Activated CD8-positive, alpha-beta memory T cell treated with anti-CD3 and anti-CD28 coated beads, Interleukin-2, amount 50 U/mL, for 48 hours (primary cell): ENCODE data around the gene CACNB2.

Experiments used
- DNase-seq: peaks from one replicate; pipeline ENCODE4 v3.0.0-alpha.2; 2020

The CACNB2 gene

DNA sequence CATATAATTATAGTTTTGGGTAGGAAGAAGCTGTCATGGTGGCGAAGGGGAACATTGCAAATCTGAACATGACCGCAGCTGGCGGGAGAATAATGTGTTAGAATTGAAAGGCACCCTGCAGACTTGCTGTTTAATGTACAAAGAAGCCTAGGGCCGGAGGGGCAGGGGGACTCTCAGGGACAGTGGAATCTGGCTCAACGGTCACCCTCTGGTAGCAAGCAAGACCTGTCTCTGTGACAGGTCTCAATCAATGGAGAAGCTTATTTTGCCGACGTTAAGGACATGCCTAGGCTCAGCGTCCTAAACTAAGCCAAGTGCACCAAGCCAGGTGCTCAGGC is 333.9 kb downstream of the CACNB2 start:
- DNase-seq = no peak

- DNase-seq = no peak
These were observed 335.9 kb downstream of the CACNB2 start for GRCh38 chr10:18476076-18476647.

DNA sequence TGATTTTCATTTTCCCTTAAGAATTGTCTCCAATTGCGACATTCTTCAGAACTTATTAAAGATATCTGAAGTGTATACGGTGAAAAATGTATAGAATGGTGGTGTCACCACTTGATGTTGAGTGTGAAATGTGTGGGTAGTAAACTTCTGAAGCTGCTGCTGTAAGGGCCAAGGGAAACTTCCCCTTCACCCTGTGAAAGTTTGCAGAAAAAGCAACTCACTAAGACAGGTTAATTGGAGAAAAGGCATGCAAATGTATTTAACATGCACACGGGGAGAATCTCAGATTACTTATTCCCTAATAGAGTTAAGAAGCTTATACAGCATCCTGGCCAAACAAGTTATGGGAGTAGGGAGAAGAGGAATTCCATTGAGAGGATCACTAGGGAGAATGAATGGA is 338.1 kb downstream of the CACNB2 start:
- no peak for DNase-seq

- DNase-seq = no peak
These were observed 339.3 kb downstream of the CACNB2 start for GRCh38 chr10:18479502-18479901.

DNA sequence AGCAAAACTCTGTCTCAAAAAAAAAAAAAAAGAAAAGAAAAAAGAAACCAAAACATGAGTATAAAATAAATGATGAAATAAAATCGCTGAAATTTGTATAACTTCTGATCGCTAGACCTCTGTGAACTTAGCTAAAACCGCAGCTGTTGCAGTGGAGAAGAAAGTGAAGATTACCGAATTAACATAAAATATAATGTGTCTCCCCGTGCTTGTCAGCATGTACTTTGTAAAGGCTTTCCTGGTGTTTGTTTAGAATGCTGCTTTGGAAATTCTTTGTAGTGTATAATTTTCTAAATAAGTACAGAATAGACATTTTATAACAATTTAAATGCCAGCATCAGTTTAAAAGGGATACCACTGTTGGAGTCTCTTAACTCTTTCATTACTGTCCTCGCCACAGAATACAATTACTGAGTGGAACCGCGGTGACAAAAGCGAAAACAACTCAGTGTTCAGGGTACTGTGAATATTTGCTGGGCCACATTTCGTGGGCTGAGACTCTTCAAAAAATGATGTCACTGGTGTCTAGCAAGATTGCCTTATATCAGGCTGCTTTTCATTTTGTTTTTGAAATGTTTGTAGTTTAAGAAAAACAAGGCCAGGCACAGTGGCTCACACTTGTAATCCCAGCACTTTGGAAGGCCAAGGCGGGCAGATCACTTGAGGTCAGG is 343.4 kb downstream of the CACNB2 start:
- no peak for DNase-seq

DNA sequence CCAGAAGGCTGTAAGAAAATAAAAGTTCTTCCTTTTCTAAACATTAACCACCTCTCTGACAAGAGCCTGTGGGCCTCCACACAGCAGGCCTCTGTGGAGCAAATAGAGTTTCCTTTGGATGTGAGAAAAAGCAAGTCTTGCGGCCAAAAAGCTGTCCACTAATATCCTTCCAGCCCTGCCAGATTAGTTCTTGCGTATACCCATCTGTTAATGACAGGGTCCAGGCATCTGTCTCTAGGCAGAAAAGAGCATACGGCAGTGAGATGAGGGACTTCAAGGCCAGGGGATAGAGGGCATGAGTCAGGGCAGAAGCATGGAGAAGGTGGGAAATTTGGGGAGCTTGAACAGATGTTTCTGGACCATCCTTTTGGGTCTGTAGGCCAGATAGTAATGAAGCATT is 346.2 kb downstream of the CACNB2 start:
- no peak for DNase-seq

DNA sequence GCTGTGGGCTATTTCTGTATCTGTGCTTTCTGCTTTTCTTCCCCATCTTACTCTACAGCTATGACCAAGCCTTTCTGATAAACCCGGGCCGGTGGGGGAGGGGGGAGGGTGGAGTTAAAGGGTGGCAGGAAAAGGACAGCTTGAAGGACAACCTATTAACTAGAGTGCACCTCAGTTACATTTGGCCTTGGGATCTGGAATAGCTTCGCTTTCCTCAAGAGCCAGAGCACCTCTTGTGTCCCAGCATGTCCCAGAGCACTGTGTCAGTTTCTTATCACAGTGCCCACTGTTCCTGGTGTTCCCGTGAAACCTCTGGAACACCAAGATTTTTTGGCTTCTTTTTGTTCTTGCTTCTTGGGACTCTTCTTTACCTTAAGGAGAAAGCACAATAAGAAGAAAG is 350.5 kb downstream of the CACNB2 start:
- DNase-seq = no peak

GRCh38 chr10:18497806-18498369 is 357.7 kb downstream of the CACNB2 start:
- DNase-seq = no peak

DNA sequence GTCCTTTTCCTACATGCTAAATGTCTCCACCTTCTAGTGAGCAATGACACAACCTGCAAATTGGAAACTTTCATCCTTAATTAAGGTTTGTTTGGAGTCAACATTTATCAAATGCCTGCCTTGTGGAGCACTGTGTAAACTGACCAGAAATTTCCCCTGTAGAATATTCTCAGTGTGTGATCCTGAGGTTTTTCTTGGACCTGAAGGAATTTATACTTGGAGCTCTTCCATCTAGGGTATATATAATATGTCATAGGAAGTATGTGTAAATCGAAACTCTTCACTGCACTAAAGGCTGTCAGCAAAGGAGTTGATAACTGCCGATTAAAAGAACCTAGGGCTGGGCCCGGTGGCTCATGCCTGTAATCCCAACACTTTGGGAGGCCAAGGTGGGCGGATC is 358.8 kb downstream of the CACNB2 start:
- no peak for DNase-seq

DNA sequence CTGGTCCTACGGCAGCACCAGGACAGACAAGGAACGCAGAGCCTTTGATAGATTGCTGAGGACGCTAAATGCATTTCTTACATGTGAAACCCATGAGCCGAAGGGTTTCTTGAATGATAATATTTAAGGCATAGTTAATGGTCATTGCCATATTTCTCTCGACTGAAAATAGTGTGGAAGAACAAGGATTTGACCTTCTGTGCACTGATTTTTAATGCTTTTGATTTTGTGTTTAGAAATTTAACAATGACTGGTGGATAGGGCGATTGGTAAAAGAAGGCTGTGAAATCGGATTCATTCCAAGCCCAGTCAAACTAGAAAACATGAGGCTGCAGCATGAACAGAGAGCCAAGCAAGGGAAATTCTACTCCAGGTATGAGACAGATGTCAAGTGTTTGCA is 360.4 kb downstream of the CACNB2 start:
- DNase-seq = no peak

DNA sequence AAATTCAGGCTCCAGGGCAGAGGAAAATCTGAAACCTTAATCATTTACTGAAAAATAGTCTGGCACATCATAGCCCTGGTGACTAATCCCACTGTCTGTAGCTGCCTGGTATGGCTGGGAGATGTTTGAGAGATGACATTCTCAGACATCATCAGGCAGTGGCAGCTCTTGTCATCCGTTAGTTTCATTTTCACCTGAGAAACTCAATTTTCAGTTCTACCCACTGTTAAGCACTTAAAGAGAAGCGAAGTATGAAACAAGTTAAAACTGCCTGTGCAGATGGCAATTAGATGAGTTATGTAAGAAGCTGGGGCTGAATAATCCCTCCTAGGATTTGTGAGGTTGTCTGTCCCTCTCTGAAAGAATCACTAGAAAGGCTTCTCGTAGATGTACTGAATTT is 361.0 kb downstream of the CACNB2 start:
- DNase-seq = no peak

- no peak for DNase-seq
These were observed 361.4 kb downstream of the CACNB2 start for GRCh38 chr10:18501629-18502028.

DNA sequence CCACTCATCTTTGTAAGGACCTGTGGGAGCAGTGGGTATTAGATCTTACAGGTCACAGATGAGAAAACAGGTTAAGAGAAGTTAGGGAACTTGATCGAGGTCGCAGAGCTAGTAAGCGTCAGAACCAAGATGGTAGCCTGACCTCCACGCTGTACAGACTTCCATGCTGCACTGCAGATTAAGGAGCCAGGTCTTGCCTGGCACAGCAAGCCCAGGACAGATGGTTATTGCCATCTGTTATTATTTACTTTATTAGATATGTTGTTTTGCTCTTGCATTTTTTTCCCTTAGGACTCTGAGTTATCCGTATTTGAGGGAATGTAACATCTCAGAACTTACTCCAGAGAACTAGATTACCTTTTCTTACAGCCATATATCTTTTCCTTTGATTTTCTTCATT is 363.9 kb downstream of the CACNB2 start:
- DNase-seq = no peak

DNA sequence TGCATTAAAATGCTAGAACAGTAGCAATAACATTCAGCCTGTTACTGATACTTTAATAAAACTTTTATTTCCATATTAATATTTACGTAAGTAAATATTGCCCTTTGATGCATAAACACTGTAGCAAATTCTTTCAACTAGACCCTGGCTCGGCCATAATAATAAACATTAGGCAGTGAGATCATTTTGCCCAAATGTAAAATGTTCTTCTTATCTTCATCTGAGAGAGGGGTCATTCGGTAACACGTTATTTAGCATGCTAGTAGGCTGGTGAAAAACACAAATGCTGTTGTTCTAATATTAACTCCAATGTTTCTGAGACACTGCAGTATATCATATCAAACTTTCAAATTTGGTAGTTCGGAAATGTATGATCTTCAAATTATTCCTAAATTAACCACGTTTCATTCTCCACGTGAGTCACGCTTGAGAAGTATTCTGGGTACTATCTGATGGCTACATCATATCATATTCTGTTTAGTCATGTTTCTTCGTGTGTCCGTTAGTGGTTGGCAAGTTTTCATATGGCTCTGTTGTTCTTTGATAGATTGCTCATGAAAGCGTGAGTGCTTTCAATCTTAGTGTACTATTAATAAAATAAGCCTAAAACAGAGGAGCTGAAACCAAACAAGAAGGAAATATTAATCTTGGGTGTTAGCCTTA is 365.4 kb downstream of the CACNB2 start:
- no peak for DNase-seq

DNA sequence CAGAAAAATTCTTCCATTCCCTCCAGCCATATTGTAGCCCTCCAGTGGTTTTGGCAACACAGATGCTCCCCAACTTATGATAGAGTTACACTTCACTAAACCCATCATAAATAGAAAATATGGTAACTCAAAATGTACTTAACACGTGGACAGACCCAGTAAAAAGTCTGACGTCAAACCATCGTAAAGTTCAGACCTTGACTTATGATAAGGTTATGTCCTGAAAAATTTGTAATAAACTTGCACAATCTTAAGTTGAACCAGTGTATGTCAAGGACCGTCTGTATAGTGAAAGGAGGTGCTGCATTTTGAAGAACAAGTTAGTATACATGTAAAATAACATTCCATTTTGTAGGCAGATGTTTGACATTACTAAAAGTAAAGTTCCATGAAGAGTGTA is 368.4 kb downstream of the CACNB2 start:
- no peak for DNase-seq

GRCh38 chr10:18514537-18514936 is 374.3 kb downstream of the CACNB2 start:
- DNase-seq = no peak

DNA sequence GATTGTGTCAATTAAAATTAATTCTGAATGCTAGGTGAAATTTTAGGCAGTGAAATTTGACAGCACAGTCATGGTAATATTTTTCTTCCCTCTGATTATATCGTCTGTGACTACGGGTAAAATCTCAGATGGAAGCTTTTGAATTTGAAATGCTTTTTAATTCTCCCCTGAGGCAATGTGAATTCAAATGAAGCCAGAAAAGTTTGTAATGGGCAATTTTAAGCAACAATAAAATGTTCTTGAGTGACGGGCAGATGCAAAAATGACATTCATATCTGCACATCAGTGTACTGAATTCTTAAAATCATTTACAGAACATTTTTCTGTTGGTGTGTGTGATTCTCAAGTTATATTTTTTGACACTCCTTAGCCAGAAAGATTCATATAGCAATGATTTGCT is 376.6 kb downstream of the CACNB2 start:
- no peak for DNase-seq

DNA sequence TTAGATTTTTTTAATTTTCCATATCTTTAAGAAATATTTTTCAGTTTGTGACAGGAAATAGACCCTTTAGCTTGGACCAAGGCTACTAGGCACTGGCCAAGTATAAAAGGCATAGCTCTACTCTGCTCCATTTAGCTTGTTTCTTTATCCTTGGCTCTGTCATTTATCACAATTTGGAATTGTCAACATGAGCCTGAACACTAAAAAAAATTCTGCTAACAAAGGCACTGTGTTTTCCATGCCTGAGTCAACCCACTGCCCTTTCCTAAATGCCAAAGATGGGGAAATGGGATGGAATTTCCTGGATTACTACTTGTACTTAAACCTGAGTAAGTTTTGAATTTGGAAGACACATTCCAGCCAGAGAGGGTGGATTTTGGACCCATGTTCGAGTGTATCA is 382.8 kb downstream of the CACNB2 start:
- DNase-seq = no peak

DNA sequence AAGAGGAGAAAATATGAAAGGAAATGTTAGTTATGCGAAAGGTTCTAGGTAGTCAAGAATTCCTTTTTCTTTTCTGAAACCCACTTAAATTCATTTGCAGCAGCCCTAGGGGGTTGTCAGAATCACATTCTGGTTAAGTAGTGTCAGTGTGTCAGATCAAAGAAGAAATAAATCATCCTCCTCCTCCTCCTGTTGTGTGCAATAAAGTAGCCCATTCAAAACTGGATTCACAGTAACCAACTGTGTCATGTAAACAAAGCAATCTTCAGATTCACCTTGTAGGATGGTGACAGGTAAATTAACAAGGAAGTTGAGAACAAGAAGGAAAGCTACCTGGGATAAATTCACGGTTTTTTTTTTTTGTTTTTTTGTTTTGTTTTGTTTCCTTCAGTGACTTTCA is 383.6 kb downstream of the CACNB2 start:
- no peak for DNase-seq

- no peak for DNase-seq
These were observed 387.5 kb downstream of the CACNB2 start for GRCh38 chr10:18527687-18528086.

DNA sequence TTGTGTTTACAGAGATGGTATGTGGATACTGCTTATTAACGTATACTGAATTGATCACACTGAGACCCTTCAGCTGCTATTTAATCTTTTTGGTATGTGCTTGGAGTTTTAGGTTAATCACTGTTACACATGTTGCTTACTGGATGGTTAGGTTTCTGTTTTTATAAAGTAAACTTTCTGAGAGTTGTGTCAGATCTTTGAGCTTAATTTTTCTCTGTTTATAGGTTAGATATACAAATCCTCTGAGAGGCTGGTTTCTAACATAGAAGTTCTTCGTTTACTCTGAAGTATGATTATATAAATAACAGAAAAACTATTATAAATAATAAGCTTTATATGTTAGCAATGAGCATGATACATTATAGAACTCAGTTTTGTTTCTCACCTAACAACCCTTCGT is 388.1 kb downstream of the CACNB2 start:
- no peak for DNase-seq

DNA sequence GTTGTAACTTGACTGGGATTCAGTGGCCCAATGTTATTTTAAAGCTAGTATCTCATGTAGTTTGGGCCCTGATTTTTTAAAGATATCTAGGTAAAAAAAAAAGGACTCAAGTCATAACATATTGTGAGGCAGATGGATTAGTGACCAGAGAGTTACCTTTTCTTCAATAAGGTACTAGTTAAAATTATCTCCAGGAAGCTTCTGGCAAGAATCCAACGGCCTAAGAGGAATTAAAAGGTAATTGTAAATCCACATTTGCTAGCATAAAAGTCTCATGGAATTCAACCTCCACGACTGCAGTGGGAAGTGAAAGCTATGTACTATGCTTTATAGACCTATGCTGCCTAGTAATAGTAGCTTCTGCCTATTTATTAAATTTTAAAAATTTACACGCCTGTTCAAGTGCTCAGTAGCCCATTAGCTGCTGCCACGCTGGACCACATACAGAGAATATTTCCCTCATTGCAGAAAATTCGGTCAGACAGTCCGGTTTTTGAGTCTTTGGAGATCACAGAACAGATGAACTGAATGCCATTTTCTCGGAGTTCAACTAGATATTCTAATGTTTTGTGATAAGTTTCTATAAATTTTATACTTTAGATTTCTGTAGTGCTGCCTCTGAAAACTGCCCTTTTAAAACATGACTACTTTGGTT is 392.8 kb downstream of the CACNB2 start:
- DNase-seq = no peak

DNA sequence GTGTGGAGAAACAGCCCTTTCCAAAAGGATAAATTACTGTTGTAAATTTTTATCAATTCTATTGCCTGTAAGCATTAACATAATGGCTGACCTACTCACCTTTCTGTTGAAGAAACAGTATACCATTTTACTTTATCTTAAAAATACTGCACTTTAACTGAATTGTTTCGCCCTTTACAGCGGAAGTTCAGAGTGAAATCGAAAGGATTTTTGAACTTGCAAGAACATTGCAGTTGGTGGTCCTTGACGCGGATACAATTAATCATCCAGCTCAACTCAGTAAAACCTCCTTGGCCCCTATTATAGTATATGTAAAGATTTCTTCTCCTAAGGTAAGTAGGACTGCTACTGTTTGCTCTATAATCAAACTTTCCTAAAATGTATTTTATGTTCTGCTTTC is 393.7 kb downstream of the CACNB2 start:
- DNase-seq = no peak

DNA sequence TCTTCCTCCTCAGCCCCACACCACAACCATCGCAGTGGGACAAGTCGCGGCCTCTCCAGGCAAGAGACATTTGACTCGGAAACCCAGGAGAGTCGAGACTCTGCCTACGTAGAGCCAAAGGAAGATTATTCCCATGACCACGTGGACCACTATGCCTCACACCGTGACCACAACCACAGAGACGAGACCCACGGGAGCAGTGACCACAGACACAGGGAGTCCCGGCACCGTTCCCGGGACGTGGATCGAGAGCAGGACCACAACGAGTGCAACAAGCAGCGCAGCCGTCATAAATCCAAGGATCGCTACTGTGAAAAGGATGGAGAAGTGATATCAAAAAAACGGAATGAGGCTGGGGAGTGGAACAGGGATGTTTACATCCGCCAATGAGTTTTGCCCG is 399.1 kb downstream of the CACNB2 start:
- DNase-seq = no peak
